ENCODE measurements around the gene FAM174C. TPM values are rescaled to one million over a fixed set of nuclear protein-coding genes. Genes with fewer than 3 reads are reported as not detected.

The FAM174C gene
- total and polyA plus RNA-seq, 11 donors, result 11.6 to 56.4 (median 23.8) TPM

DNA sequence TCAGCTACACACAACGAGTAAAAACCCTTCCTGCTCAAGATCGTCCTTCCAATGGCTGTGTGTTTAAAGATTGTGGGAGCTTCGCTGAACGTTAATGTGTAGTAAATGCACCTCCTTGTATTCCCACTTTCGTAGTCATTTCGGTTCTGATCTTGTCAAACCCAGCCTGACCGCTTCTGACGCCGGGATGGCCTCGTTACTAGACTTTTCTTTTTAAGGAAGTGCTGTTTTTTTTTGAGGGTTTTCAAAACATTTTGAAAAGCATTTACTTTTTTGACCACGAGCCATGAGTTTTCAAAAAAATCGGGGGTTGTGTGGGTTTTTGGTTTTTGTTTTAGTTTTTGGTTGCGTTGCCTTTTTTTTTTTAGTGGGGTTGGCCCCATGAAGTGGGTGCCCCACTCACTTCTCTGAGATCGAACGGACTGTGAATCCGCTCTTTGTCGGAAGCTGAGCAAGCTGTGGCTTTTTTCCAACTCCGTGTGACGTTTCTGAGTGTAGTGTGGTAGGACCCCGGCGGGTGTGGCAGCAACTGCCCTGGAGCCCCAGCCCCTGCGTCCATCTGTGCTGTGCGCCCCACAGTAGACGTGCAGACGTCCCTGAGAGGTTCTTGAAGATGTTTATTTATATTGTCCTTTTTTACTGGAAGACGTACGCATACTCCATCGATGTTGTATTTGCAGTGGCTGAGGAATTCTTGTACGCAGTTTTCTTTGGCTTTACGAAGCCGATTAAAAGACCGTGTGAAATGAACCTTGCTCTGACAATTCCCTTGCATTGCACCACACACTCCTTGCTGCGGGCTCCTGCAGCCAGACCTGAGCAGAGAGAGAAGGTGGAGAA, 2.7 kb upstream of the FAM174C start:
- no peak for DNase-seq
- Histone ChIP-seq H3K36me3 (peaks cover 2 to 60% (median 48%) of the 10 kb centered on the region in 9 donors), H3K27me3 (no peaks in the 10 kb centered on the region), H3K9me3 (no peaks in the 10 kb centered on the region), H3K27ac (peak overlapping the region in 10 of 12 donors; percentile 3 to 100 (median 98)), H3K4me1 (peaks cover 8 to 83% (median 77%) of the 10 kb centered on the region in 12 donors), H3K4me3 (peak overlapping the region in 7 of 12 donors; percentile 23 to 92 (median 72))
- intact Hi-C loops (cut with DNase I), result loop anchor here in 6 of 10 donors (5.0 to 10.0 kb wide), 7 partner anchors 82 to 782 kb away; partner anchors contain the start of genes DAZAP1 (in 2 of the 6), GAMT (in 2 of the 6), ADAMTSL5 (in 1 of the 6) and GPX4 (in 1 of the 6)
- WGBS, 4 donors, result 66 to 72% (median 68%) methylated on average over 33 of the region's 33 CpGs
- ATAC-seq, result no peak
- no peak for TF ChIP-seq POLR2A (IDR thresholded peaks at IDR 0.05)
- TF ChIP-seq, protein P1, sequence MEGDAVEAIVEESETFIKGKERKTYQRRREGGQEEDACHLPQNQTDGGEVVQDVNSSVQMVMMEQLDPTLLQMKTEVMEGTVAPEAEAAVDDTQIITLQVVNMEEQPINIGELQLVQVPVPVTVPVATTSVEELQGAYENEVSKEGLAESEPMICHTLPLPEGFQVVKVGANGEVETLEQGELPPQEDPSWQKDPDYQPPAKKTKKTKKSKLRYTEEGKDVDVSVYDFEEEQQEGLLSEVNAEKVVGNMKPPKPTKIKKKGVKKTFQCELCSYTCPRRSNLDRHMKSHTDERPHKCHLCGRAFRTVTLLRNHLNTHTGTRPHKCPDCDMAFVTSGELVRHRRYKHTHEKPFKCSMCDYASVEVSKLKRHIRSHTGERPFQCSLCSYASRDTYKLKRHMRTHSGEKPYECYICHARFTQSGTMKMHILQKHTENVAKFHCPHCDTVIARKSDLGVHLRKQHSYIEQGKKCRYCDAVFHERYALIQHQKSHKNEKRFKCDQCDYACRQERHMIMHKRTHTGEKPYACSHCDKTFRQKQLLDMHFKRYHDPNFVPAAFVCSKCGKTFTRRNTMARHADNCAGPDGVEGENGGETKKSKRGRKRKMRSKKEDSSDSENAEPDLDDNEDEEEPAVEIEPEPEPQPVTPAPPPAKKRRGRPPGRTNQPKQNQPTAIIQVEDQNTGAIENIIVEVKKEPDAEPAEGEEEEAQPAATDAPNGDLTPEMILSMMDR (IDR thresholded peaks at IDR 0.05), result no peak

DNA sequence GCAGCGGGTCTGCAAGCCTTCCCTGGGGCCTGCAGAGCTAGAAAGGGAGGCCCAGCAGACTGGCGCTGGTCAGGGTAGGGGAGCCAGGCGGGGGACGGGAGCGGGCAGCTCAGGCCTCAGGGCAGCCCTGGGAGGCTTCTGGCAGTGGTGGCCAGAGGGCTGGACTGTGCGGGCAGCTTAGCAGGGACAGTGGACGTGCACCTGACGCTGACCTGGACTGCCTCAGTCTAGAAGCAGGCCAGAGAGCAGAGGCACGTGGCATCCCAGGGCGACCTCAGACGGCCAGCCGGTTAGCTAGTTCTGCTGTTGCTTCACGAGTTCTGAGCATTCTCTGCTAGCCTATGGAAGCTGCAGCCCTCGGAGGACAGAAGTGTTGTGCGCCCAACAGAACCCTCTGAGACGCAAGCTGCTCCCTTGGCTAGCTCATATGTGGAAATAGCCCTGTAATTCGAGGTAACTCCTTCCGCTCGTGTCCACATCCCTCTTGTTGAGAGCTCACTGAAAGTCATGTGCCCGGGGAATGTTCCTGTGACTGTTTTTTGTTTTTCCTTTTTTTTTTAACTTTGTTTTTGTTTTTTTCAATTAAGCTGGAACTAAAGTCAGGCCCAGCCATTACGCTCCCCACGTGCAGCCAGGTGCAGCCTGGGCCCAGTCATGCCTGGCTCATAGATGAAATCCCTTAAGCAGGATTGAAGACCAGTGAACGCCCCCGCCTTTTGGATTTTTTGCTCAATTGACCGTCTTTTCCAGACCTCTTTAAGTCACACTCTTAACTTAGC, 1.9 kb upstream of the FAM174C start:
- no peak for ATAC-seq
- H3K36me3 ChIP-seq, result peaks cover 2 to 67% (median 52%) of the 10 kb centered on the region in 9 donors
- WGBS, 4 donors, result 65 to 79% (median 69%) methylated on average over 24 to 25 of the region's 25 CpGs

DNA sequence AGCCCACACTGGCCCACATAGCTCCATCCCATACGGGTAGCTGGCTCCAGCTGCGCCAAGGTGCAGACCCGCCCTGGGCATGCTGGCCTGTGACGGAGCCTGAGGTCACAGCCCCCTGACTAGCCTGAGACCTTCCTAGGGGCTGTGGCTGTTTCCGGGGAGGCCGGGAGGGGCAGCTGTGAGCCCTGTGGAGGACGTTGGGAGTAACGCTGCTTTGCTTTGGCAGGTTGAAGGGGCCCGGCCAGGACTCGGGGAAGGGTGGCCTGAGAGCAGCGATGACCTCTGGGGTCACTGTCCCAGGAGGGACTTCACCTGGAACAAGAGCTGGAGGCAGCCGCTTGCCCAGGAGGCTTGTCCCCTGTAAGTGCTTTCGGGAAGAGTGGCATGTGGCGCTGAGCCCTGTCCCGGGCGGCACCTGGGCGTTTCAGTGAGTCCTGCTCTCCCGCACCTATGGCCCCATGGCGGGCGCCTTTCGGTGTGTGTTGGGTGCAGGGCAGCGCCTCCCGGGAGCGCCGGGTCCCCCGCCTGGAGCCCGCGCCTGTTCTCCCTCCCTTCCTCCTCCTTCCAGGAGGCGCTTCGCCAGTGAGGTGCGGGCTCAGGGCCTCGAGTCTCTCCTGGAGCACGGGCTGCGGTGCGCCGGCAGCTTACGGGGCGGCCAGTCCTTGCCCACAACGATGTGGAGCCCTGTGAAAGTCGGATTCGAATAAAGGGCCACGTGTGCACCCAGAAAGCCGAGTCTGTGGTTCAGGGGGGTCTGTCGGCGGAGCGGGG, 1.1 kb upstream of the FAM174C start:
- peaks cover 8 to 71% (median 64%) of the 10 kb centered on the region in 12 donors for H3K4me1 ChIP-seq
- TF ChIP-seq, protein P1 (IDR thresholded peaks at IDR 0.05), result no peak
- TF ChIP-seq POLR2A (IDR thresholded peaks at IDR 0.05), result no peak
- H3K27ac ChIP-seq, result peak overlapping the region; percentile 86 to 100 (median 98)
- H3K4me3 ChIP-seq, result peak overlapping the region in 10 of 12 donors; percentile 58 to 98 (median 78)
- WGBS, 4 donors, result 71 to 81% (median 76%) methylated on average over 30 to 46 of the region's 46 CpGs
- intact Hi-C loops (cut with DNase I), result loop anchor here in 6 of 10 donors (5.0 to 10.0 kb wide), 7 partner anchors 81 to 781 kb away; partner anchors contain the start of genes DAZAP1 (in 2 of the 6), GAMT (in 2 of the 6), ADAMTSL5 (in 1 of the 6) and GPX4 (in 1 of the 6)
- DNase-seq, result peak in 1 of 5 donors; percentile 54
- no peaks in the 10 kb centered on the region for H3K9me3 ChIP-seq
- H3K36me3 ChIP-seq, result peaks cover 2 to 75% (median 59%) of the 10 kb centered on the region in 9 donors
- no peak for ATAC-seq
- no peaks in the 10 kb centered on the region for H3K27me3 ChIP-seq

More for the DNA sequence above, 1.9 kb upstream of the FAM174C start:
- Histone ChIP-seq H3K27ac (peak overlapping the region in 8 of 12 donors; percentile 8 to 100 (median 98)), H3K4me3 (peak overlapping the region in 3 of 12 donors; percentile 2 to 79 (median 7)), H3K9me3 (no peaks in the 10 kb centered on the region), H3K4me1 (peaks cover 8 to 75% (median 69%) of the 10 kb centered on the region in 12 donors), H3K27me3 (no peaks in the 10 kb centered on the region)
- DNase-seq, result no peak
- TF ChIP-seq, protein P1 (IDR thresholded peaks at IDR 0.05), result no peak
- no peak for TF ChIP-seq POLR2A (IDR thresholded peaks at IDR 0.05)
- intact Hi-C loops (cut with DNase I), result loop anchor here in 6 of 10 donors (5.0 to 10.0 kb wide), 7 partner anchors 81 to 781 kb away; partner anchors contain the start of genes DAZAP1 (in 2 of the 6), GAMT (in 2 of the 6), ADAMTSL5 (in 1 of the 6) and GPX4 (in 1 of the 6)
